SK-N-SH (cell line): ENCODE data around the gene CBX1. TPM values are rescaled to one million over a fixed set of nuclear protein-coding genes. Genes with fewer than 3 reads are reported as not detected.

Experiments used
- CTCF ChIA-PET: fragments of 300-600, 350-600 bp; formaldehyde crosslinking; extraction: SDS; loops from one replicate; lab custom pipeline; 2021; lab: Yijun Ruan, JAX
- POLR2A ChIA-PET: fragments of 350-600 bp; sonication (Branson Sonifier 250); formaldehyde crosslinking; extraction: SDS; loops from one replicate; lab custom pipeline; 2020; ENCODE audit warnings: antibody characterized with exemption, inconsistent platforms; lab: Yijun Ruan, JAX
- DNase-seq: peaks from one replicate; pipeline ENCODE4 v3.0.0; 2012
- H2AFZ ChIP-seq: fragments of 200-600 bp; sonication (generic); 2 replicates; pipeline ENCODE4 v1.8.1; 2016; ENCODE audit warnings: antibody characterized with exemption, mild to moderate bottlenecking, low read depth
- H3F3A ChIP-seq: fragments of 200-600 bp; sonication (generic); replicated peaks from 2 replicates; pipeline ENCODE3; 2016; ENCODE audit warnings: antibody characterized with exemption, mild to moderate bottlenecking; ENCODE audit not compliant: insufficient read depth
- H3K27ac ChIP-seq, 2 experiments: fragments of 200-500 bp in 1 of 2; fragments of 200-600 bp in 1 of 2; sonication (Bioruptor generic) in 1 of 2; sonication (generic), shearing (Covaris generic) in 1 of 2; 2 replicates each; pipeline versions ENCODE4 v1.5.1 to v1.6.1; 2014 to 2016; ENCODE audit warnings: low read depth in 2 of 2, inconsistent platforms in 1 of 2, low read length in 1 of 2, mild to moderate bottlenecking in 1 of 2, mixed read lengths in 1 of 2
- H3K27me3 ChIP-seq: fragments of 200-600 bp; sonication (generic), shearing (Covaris generic); 2 replicates; pipeline ENCODE4 v1.6.1; 2016; ENCODE audit warnings: mixed run types; ENCODE audit not compliant: insufficient read depth
- H3K36me3 ChIP-seq, 2 experiments: fragments of 200-500 bp in 1 of 2; fragments of 200-600 bp in 1 of 2; sonication (Bioruptor generic) in 1 of 2; sonication (generic) in 1 of 2; replicated peaks in 1 of 2; 2 replicates each; pipeline versions ENCODE3 to v1.5.1; 2014 to 2016; ENCODE audit warnings: low read length in 1 of 2, mild to moderate bottlenecking in 1 of 2; ENCODE audit not compliant: insufficient read depth in 2 of 2, control insufficient read depth in 1 of 2
- H3K4me1 ChIP-seq, 2 experiments: fragments of 200-500 bp in 1 of 2; fragments of 200-600 bp in 1 of 2; sonication (Bioruptor generic) in 1 of 2; sonication (generic), shearing (Covaris generic) in 1 of 2; 2 replicates each; pipeline versions ENCODE4 v1.5.1 to v1.6.1; 2014 to 2016; ENCODE audit warnings: low read depth in 1 of 2, low read length in 1 of 2, mixed run types in 1 of 2; ENCODE audit not compliant: insufficient read depth in 2 of 2, control insufficient read depth in 1 of 2
- H3K4me2 ChIP-seq: fragments of 200-600 bp; sonication (generic), shearing (Covaris generic); 2 replicates; pipeline ENCODE4 v1.6.1; 2017; ENCODE audit warnings: mixed run types
- H3K4me3 ChIP-seq, 2 experiments: fragments of 200-500 bp in 1 of 2; fragments of 200-600 bp in 1 of 2; sonication (Bioruptor generic) in 1 of 2; sonication (generic), shearing (Covaris generic) in 1 of 2; 2 replicates each; pipeline versions ENCODE4 v1.5.1 to v1.8.1; 2014 to 2016; ENCODE audit warnings: low read depth in 2 of 2, inconsistent platforms in 1 of 2, low read length in 1 of 2, mild to moderate bottlenecking in 1 of 2, mixed read lengths in 1 of 2, moderate library complexity in 1 of 2
- H3K79me2 ChIP-seq: fragments of 200-600 bp; sonication (generic); 2 replicates; pipeline ENCODE4 v1.8.1; 2017; ENCODE audit warnings: mild to moderate bottlenecking; ENCODE audit not compliant: insufficient read depth
- H3K9ac ChIP-seq: fragments of 200-600 bp; sonication (generic); 2 replicates; pipeline ENCODE4 v1.6.1; 2017; ENCODE audit warnings: mixed run types
- H3K9me2 ChIP-seq: fragments of 200-600 bp; sonication (generic); 2 replicates; pipeline ENCODE4 v1.6.1; 2017; ENCODE audit warnings: mixed run types
- H3K9me3 ChIP-seq: fragments of 200-600 bp; sonication (generic); 2 replicates; pipeline ENCODE4 v1.6.1; 2017; ENCODE audit warnings: mixed run types, mild to moderate bottlenecking, moderate library complexity
- H4K20me1 ChIP-seq: fragments of 200-600 bp; sonication (generic); 2 replicates; pipeline ENCODE4 v1.6.1; 2017; ENCODE audit warnings: mild to moderate bottlenecking, mixed run types; ENCODE audit not compliant: insufficient read depth
- CHD2 ChIP-seq: fragments of 150-350 bp; IDR thresholded peaks from 2 replicates; pipeline ENCODE4 v1.6.1; 2018; ENCODE audit warnings: low read length; ENCODE audit not compliant: partially characterized antibody
- EP300 ChIP-seq, 2 experiments: IDR thresholded peaks; 2 replicates each; pipeline versions ENCODE4 v1.4.0 to v1.6.1; 2012; ENCODE audit warnings: borderline replicate concordance in 1 of 2, low read depth in 1 of 2, low read length in 1 of 2
- FOXJ3 ChIP-seq: sonication (generic); formaldehyde crosslinking; IDR thresholded peaks from 2 replicates; pipeline ENCODE4 v1.5.1; 2020; ENCODE audit warnings: mild to moderate bottlenecking, missing genetic modification reagents
- RAD21 ChIP-seq: IDR thresholded peaks from 2 replicates; pipeline ENCODE4 v1.6.1; 2012; ENCODE audit warnings: mild to moderate bottlenecking, low read length
- RCOR1 ChIP-seq: fragments of 150-350 bp; IDR thresholded peaks from 2 replicates; pipeline ENCODE4 v1.6.1; 2017; ENCODE audit warnings: antibody characterized with exemption, low read length
- TAF1 ChIP-seq: IDR thresholded peaks from 2 replicates; pipeline ENCODE4 v1.6.1; 2012; ENCODE audit warnings: low read depth, mild to moderate bottlenecking, low read length, moderate library complexity, borderline replicate concordance
- TCF12 ChIP-seq: IDR thresholded peaks from 2 replicates; pipeline ENCODE4 v1.4.0; 2012
- YY1 ChIP-seq: IDR thresholded peaks from 2 replicates; pipeline ENCODE4 v1.4.0; 2012; ENCODE audit warnings: low read depth, mild to moderate bottlenecking
- WGBS: methylation state at CpG from one replicate; pipeline ENCODE4 v1.1.6; 2017; ENCODE audit warnings: low lambda C conversion rate; 5-methylcytosine and 5-hydroxymethylcytosine counted together
- polyA plus RNA-seq, 3 experiments: library from polyadenylated mRNA; depleted of rRNA; stranded (reverse); fragments of >200 nt; gene quantifications; 2 replicates each; pipeline ENCODE4 v1.2.3, GENCODE V29; 2012
- TF ChIP-seq, protein P1 (sequence below): IDR thresholded peaks from 2 replicates; pipeline ENCODE4 v1.4.0; 2012; ENCODE audit warnings: low read depth, borderline replicate concordance
- TF ChIP-seq, protein P2 (sequence below): fragments of 200-600 bp; sonication (generic); IDR thresholded peaks from 2 replicates; pipeline ENCODE4 v1.6.1; 2017; ENCODE audit warnings: antibody characterized with exemption, mild to moderate bottlenecking, moderate library complexity
- TF ChIP-seq, protein P3 (sequence below): fragments of 150-350 bp; IDR thresholded peaks from 2 replicates; pipeline ENCODE4 v1.6.1; 2016; ENCODE audit warnings: mild to moderate bottlenecking, low read depth, low read length
- TF ChIP-seq, protein P4 (sequence below): IDR thresholded peaks from 2 replicates; pipeline ENCODE4 v1.6.1; 2012; ENCODE audit warnings: mild to moderate bottlenecking, low read depth, low read length, moderate library complexity

The CBX1 gene
- polyA plus RNA-seq, 1 of the 3 experiments (the other 2 are of a cell fraction): 102 TPM

DNA sequence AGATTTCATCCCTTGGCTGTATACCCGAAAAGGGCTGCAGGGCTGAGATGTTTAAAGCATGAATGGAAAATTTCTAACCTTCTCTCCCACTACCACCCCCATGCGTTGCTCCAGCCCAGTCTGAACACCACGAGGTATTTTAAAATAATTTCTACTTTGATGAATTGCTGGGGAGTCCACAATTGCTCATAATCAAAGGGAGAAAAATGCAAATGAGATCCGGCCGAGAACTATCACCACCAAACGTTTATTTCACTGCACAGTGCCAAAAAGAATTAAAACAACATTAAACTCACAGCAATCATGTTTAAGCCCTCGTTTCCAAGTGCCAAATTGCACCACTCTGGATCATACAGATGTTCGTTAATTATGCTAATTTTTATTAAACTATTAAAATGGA is 43.0 kb upstream of the CBX1 start:
- Histone ChIP-seq H3K9me3 (no peaks in the 10 kb centered on the region), H2AFZ (no peak overlapping the region), H3K27me3 (peaks cover 100% of the 10 kb centered on the region), H3K4me2 (no peak overlapping the region), H3F3A (no peaks in the 10 kb centered on the region), H3K4me3 (no peak overlapping the region), H3K9me2 (no peaks in the 10 kb centered on the region), H3K79me2 (no peaks in the 10 kb centered on the region), H3K9ac (no peak overlapping the region), H3K4me1 (peaks cover 0 to 12% of the 10 kb centered on the region in 2 experiments; a peak in 2 of 4 replicates), H3K36me3 (no peaks in the 10 kb centered on the region), H3K27ac (no peak overlapping the region), H4K20me1 (no peaks in the 10 kb centered on the region)
- no peak for DNase-seq
- ChIA-PET CTCF (interaction anchor here (1.6 to 2.6 kb wide), 3 partner anchors 76 to 474 kb away, joined by 4 to 6 read pairs (median 6); no protein-coding TSS in a partner anchor), POLR2A (no interaction called here)
- TF ChIP-seq YY1: no peak
- no peak for TF ChIP-seq EP300 (IDR thresholded peaks at IDR 0.05; ENCODE audit: borderline replicate concordance in 1 of 2, low read depth in 1 of 2, low read length in 1 of 2)
- TF ChIP-seq, protein P1, sequence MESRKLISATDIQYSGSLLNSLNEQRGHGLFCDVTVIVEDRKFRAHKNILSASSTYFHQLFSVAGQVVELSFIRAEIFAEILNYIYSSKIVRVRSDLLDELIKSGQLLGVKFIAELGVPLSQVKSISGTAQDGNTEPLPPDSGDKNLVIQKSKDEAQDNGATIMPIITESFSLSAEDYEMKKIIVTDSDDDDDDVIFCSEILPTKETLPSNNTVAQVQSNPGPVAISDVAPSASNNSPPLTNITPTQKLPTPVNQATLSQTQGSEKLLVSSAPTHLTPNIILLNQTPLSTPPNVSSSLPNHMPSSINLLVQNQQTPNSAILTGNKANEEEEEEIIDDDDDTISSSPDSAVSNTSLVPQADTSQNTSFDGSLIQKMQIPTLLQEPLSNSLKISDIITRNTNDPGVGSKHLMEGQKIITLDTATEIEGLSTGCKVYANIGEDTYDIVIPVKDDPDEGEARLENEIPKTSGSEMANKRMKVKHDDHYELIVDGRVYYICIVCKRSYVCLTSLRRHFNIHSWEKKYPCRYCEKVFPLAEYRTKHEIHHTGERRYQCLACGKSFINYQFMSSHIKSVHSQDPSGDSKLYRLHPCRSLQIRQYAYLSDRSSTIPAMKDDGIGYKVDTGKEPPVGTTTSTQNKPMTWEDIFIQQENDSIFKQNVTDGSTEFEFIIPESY: no peak
- TF ChIP-seq, protein P2, sequence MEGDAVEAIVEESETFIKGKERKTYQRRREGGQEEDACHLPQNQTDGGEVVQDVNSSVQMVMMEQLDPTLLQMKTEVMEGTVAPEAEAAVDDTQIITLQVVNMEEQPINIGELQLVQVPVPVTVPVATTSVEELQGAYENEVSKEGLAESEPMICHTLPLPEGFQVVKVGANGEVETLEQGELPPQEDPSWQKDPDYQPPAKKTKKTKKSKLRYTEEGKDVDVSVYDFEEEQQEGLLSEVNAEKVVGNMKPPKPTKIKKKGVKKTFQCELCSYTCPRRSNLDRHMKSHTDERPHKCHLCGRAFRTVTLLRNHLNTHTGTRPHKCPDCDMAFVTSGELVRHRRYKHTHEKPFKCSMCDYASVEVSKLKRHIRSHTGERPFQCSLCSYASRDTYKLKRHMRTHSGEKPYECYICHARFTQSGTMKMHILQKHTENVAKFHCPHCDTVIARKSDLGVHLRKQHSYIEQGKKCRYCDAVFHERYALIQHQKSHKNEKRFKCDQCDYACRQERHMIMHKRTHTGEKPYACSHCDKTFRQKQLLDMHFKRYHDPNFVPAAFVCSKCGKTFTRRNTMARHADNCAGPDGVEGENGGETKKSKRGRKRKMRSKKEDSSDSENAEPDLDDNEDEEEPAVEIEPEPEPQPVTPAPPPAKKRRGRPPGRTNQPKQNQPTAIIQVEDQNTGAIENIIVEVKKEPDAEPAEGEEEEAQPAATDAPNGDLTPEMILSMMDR: no peak
- TF ChIP-seq CHD2: no peak
- no peak for TF ChIP-seq RCOR1
- TF ChIP-seq, protein P3, sequence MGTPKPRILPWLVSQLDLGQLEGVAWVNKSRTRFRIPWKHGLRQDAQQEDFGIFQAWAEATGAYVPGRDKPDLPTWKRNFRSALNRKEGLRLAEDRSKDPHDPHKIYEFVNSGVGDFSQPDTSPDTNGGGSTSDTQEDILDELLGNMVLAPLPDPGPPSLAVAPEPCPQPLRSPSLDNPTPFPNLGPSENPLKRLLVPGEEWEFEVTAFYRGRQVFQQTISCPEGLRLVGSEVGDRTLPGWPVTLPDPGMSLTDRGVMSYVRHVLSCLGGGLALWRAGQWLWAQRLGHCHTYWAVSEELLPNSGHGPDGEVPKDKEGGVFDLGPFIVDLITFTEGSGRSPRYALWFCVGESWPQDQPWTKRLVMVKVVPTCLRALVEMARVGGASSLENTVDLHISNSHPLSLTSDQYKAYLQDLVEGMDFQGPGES: no peak
- no peak for TF ChIP-seq TAF1
- no peak for TF ChIP-seq TCF12
- TF ChIP-seq, protein P4, sequence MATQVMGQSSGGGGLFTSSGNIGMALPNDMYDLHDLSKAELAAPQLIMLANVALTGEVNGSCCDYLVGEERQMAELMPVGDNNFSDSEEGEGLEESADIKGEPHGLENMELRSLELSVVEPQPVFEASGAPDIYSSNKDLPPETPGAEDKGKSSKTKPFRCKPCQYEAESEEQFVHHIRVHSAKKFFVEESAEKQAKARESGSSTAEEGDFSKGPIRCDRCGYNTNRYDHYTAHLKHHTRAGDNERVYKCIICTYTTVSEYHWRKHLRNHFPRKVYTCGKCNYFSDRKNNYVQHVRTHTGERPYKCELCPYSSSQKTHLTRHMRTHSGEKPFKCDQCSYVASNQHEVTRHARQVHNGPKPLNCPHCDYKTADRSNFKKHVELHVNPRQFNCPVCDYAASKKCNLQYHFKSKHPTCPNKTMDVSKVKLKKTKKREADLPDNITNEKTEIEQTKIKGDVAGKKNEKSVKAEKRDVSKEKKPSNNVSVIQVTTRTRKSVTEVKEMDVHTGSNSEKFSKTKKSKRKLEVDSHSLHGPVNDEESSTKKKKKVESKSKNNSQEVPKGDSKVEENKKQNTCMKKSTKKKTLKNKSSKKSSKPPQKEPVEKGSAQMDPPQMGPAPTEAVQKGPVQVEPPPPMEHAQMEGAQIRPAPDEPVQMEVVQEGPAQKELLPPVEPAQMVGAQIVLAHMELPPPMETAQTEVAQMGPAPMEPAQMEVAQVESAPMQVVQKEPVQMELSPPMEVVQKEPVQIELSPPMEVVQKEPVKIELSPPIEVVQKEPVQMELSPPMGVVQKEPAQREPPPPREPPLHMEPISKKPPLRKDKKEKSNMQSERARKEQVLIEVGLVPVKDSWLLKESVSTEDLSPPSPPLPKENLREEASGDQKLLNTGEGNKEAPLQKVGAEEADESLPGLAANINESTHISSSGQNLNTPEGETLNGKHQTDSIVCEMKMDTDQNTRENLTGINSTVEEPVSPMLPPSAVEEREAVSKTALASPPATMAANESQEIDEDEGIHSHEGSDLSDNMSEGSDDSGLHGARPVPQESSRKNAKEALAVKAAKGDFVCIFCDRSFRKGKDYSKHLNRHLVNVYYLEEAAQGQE: no peak
- no peak for TF ChIP-seq FOXJ3 (CRISPR knock-in tag)
- no peak for TF ChIP-seq RAD21
- WGBS: 11% methylated on average over 8 of the region's 8 CpGs
